Epithelial cell of esophagus (primary cell): ENCODE measurements around the gene LELP1.
"Not testable (repeated sequence)": the region's sequence is repeated elsewhere in the genome, so short reads cannot be mapped to it uniquely, and the experiment has no call there.

Experiments used
- DNase-seq: peaks from one replicate; pipeline ENCODE4 v3.0.0; 2010; ENCODE audit warnings: low read depth
- H3K4me3 ChIP-seq: 2 replicates; pipeline ENCODE4 v1.5.1; 2011; ENCODE audit warnings: mild to moderate bottlenecking, low read length, control low read depth
- TF ChIP-seq, protein P1 (sequence below): IDR thresholded peaks from 2 replicates; pipeline ENCODE4 v1.5.1; 2011; ENCODE audit warnings: low read depth, mild to moderate bottlenecking, low read length, control low read depth, inconsistent platforms; ENCODE audit not compliant: insufficient read depth; ENCODE audit errors: missing control alignments

Gene LELP1

DNA sequence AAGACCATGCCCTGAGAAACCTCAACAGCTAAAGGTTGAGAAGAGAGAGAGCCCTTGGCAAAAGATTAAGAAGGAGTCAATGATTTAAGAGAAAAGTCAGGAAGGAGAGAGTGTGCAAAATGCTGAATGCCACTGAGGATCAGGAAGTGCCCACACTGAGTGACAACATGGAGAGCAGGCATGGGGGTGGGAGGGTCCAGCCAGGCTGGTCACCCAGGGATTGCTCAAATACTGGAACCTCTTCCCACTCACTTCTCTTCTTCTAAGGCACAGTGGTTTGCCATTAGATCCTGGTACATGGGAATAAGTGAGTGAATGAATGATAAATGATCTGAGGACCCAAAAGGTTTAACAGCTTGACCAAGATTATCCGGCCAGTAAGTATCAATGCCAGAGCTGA, 25.3 kb downstream of the LELP1 start:
- TF ChIP-seq, protein P1, sequence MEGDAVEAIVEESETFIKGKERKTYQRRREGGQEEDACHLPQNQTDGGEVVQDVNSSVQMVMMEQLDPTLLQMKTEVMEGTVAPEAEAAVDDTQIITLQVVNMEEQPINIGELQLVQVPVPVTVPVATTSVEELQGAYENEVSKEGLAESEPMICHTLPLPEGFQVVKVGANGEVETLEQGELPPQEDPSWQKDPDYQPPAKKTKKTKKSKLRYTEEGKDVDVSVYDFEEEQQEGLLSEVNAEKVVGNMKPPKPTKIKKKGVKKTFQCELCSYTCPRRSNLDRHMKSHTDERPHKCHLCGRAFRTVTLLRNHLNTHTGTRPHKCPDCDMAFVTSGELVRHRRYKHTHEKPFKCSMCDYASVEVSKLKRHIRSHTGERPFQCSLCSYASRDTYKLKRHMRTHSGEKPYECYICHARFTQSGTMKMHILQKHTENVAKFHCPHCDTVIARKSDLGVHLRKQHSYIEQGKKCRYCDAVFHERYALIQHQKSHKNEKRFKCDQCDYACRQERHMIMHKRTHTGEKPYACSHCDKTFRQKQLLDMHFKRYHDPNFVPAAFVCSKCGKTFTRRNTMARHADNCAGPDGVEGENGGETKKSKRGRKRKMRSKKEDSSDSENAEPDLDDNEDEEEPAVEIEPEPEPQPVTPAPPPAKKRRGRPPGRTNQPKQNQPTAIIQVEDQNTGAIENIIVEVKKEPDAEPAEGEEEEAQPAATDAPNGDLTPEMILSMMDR = no peak
- DNase-seq = no peak
- H3K4me3 ChIP-seq = no peak overlapping the region

DNA sequence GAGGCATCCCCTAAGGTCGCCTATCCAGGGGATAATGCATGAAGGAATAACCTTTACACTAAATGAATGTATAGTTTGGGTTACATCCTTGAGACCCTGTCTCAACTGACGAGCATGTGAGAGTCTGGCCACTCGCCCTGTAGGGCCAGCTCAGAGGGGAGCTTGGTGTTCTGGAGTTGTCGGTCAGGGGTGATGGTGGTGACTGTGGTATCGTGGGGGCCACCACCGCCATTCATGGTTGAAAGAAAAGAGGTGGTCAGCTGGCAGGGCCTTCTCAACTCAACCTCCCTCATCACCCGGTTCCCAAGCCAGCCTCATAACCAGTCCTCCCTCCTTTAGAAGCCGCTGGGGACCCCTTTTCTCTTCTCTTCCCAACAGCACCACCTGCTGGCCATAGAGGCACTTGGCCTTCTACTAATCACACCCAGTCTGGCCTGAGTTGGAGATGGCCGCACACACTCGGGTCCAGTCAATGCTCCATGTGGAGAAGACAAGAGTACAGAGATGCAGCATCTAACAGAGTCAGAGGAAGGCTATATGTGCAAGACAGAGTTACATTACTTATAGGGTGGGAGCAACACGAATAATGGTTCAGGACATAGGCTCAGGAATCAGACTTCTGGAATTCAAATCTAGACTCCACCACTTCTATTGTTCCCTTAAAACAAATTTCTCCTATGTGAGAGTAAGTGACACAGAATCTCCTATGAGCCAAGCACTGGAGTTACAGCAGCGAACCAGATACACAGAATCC, 26.0 kb downstream of the LELP1 start:
- H3K4me3 ChIP-seq, DNase-seq: not testable (repeated sequence)
- TF ChIP-seq, protein P1 = peak; percentile 39

DNA sequence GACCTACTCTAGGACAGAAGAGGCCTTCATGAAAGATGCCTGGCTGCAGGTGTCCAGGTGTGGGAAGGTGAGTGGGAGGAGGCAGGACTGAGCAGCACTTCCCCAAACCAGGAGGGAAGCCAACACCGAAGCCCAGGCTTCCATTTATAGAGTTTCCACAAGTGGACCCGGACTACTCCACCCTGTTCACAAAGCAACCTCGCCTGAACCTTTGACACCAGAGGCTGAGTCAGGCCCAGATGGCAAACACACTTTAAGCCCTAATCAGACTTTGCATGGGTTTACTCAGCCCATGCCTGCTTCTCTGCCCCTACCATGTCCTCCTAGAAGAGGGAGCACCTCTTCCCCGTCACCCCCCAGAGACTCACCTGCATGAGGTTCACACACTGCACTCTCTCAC, 28.1 kb downstream of the LELP1 start:
- DNase-seq = no peak
- H3K4me3 ChIP-seq = no peak overlapping the region

DNA sequence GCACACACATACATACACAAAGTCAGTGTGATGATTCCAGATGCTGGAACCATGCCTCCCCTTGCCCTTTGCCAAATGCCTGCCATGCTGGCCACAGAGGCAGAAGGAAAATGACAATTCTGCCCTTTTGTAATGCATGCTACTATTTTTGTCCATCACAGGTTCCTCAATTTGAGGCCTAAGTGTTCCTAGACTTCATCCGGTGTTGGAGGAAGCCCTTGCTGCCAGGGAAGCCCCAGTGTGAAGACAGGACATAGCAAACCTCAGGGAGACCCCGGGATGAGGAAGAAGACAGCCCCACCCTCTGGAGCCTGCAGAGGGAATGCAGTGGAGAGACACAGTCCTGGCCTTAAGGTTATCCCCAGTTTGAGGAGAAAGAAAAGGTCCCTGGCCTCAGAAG, 28.6 kb downstream of the LELP1 start:
- no peak for DNase-seq
- no peak overlapping the region for H3K4me3 ChIP-seq
- TF ChIP-seq, protein P1 = no peak

More for the DNA sequence above, 28.1 kb downstream of the LELP1 start:
- TF ChIP-seq, protein P1 = no peak

DNA sequence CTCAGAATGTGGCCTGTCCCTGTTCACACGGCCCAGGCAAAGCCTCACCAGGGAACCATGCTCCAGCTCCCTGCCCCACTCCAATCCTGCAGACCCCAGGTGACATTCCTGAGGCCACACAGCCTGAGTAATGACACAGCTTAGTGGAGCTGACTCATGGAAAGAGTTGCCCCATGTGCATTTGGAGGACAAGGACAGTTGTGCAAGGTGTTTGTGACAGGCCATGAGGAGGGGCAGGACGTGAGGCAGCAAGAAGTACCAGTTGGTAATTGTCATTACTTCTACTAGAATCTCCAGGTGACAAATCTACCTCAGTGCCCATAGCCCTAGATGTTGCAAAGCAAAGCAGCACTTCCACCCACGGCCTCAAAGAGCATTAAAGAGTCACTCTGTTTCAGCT, 29.3 kb downstream of the LELP1 start:
- TF ChIP-seq, protein P1 = no peak
- DNase-seq = peak; percentile 17
- H3K4me3 ChIP-seq = no peak overlapping the region

DNA sequence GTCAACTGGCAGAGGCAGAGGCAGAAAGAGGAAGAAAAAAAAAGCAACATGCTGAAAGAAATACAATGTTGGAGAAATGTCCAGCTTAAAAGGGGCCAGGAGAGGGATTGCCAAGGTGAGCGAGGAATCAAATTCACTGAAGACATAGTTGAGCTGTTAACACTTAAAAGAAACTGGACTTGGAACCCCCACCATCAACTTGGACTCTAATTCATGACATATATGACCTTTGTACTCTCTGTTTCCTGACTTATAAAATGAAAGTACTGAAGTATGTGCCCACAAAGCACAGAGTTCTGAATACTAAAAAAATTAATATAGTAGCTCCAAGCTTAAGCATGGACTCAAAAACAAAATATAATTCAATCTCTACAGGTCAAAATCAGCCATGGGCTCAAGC, 30.2 kb downstream of the LELP1 start:
- H3K4me3 ChIP-seq = no peak overlapping the region
- DNase-seq = no peak
- TF ChIP-seq, protein P1 = no peak

DNA sequence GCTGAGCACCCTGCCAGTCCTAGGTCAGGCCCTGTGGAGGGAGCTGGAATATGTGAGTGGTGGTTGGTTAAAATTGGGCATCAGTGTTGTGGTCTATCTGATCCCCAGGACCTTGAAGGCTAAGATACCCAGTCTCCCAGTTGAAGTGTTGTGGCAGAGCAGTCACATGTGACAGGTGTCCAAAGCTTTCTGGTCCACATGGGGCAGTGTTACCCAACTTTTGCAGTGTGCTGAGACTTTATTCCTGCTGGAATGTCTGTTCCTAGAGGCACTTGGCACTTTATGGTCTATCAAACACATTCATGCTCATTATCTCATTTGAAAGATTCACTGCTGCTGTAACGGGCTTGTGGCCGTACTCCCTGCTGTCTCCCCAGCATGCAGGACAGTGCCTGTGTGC, 35.3 kb downstream of the LELP1 start:
- TF ChIP-seq, protein P1 = peak; percentile 60
- DNase-seq = peak; percentile 34

More for the DNA sequence above, 35.3 kb downstream of the LELP1 start:
- H3K4me3 ChIP-seq = no peak overlapping the region
